HL-60 (cell line): ENCODE results near the gene ALDH9A1.

Source experiments
- GABPA ChIP-seq: IDR thresholded peaks from 2 replicates; pipeline ENCODE4 v1.6.1; 2012; ENCODE audit warnings: low read depth
- SPI1 ChIP-seq: IDR thresholded peaks from 2 replicates; pipeline ENCODE4 v1.6.1; 2012; ENCODE audit warnings: low read depth, mild to moderate bottlenecking, borderline replicate concordance
- TF ChIP-seq, protein P1 (sequence below): IDR thresholded peaks from one replicate; pipeline ENCODE4 v1.5.1; 2011; ENCODE audit warnings: low read length, control low read depth, inconsistent platforms; ENCODE audit not compliant: insufficient read depth

DNA sequence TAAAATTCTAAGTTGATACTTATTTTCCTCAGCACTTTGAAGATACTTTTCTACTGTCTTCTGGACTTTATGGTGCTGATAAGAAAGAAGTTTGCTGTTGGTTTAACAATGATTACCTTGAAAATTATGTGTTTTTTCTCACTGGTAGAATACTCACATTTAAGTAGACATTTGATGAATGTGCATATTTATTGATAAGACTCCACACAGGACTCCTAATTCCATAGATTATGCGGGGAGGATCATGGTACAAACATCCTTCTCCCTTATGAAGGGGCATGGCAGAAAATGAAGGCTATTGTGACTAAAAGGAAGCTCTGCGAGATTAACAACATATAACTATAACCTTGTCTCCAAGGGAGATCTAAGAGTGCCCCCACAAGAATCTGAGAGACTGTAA, 28.5 kb upstream of the ALDH9A1 start:
- TF ChIP-seq, protein P1, sequence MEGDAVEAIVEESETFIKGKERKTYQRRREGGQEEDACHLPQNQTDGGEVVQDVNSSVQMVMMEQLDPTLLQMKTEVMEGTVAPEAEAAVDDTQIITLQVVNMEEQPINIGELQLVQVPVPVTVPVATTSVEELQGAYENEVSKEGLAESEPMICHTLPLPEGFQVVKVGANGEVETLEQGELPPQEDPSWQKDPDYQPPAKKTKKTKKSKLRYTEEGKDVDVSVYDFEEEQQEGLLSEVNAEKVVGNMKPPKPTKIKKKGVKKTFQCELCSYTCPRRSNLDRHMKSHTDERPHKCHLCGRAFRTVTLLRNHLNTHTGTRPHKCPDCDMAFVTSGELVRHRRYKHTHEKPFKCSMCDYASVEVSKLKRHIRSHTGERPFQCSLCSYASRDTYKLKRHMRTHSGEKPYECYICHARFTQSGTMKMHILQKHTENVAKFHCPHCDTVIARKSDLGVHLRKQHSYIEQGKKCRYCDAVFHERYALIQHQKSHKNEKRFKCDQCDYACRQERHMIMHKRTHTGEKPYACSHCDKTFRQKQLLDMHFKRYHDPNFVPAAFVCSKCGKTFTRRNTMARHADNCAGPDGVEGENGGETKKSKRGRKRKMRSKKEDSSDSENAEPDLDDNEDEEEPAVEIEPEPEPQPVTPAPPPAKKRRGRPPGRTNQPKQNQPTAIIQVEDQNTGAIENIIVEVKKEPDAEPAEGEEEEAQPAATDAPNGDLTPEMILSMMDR, result no peak
- TF ChIP-seq GABPA, result no peak
- no peak for TF ChIP-seq SPI1
